ENCODE measurements around the gene BSG.

DNA sequence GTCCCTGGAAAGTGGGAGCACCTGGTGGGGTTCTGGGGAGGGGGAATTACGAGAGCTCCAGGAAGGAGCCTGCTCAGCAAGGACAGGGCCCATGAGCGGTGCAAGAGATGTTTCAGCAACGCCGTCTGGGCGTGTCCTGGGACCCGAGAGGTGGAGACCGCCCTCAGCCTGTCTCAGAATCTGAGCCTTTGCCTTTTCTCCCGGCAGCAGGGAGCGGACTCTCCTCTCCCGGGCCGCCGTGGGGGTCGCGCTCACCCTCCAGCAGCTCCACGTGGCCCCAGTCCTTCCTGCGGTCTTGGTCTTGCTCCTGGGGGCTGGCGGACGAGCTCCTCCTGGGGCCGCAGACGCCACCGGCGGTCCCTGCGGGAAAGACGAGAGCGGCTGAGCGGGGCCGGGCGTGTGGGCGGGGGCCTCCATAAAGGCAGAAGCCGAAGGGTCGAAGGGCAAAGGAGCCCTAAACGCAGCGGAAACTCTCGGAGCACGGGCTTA lies 60.2 kb downstream of the BSG start:
- TF ChIP-seq CTCF (IDR thresholded peaks at IDR 0.05) (no peak), POLR2A (IDR thresholded peaks at IDR 0.05) (no peak)

Data from heart left ventricle (tissue), 13 donors.